Astrocyte of the cerebellum (primary cell): ENCODE data around the gene AMPH.

ENCODE experiments used
- DNase-seq: peaks from one replicate; pipeline ENCODE4 v3.0.0-alpha.2; 2011; ENCODE audit warnings: low read depth
- H3K4me3 ChIP-seq: 2 replicates; pipeline ENCODE4 v1.5.1; 2011; ENCODE audit warnings: mild to moderate bottlenecking, low read depth, low read length, moderate library complexity
- in situ Hi-C: cut with HindIII; loops from 2 replicates; pipeline ENCODE4 v1.10.0; 2017; ENCODE audit warnings: low sequenced_read_pairs
- TF ChIP-seq, protein P1 (sequence below): IDR thresholded peaks from 2 replicates; pipeline ENCODE4 v1.5.1; 2012; ENCODE audit warnings: low read length, low read depth, moderate library complexity, mild to moderate bottlenecking; ENCODE audit errors: missing control alignments

The AMPH gene

DNA sequence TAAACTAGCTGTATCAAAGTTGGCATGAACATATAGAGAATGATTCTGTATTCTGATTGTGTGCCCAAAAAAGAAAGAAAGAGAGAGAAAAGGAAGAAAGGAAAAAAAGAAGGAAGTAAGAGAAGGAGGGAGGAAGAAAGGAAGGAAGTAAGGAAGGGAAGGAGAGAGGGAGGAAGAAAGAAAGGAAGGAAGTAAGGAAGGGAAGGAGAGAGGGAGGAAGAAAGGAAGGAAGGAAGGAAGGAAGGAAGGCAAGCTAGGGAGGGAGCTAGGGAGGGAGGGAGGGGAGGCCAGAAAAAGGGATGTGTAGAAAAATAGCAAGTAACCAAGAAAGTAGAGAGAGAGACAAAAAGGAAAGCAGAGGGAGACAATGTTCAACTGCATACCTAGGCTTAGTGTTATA, 297.0 kb downstream of the AMPH start:
- H3K4me3 ChIP-seq: no peak overlapping the region
- TF ChIP-seq, protein P1, sequence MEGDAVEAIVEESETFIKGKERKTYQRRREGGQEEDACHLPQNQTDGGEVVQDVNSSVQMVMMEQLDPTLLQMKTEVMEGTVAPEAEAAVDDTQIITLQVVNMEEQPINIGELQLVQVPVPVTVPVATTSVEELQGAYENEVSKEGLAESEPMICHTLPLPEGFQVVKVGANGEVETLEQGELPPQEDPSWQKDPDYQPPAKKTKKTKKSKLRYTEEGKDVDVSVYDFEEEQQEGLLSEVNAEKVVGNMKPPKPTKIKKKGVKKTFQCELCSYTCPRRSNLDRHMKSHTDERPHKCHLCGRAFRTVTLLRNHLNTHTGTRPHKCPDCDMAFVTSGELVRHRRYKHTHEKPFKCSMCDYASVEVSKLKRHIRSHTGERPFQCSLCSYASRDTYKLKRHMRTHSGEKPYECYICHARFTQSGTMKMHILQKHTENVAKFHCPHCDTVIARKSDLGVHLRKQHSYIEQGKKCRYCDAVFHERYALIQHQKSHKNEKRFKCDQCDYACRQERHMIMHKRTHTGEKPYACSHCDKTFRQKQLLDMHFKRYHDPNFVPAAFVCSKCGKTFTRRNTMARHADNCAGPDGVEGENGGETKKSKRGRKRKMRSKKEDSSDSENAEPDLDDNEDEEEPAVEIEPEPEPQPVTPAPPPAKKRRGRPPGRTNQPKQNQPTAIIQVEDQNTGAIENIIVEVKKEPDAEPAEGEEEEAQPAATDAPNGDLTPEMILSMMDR: no peak
- in situ Hi-C loops: no loop called here

More for the DNA sequence above, 297.0 kb downstream of the AMPH start:
- no peak for DNase-seq
